MM.1S (cell line): Measurements from ENCODE around the gene UTF1.

Source experiments
- EZH2 ChIP-seq: fragments of 300-600 bp; sonication (generic); optimal IDR thresholded peaks from 2 replicates; pipeline ENCODE3; 2017; ENCODE audit warnings: low read depth, mild to moderate bottlenecking, antibody characterized with exemption, low read length, mixed read lengths
- TF ChIP-seq, protein P1 (sequence below): fragments of 300-600 bp; sonication (generic); IDR thresholded peaks from 2 replicates; pipeline ENCODE4 v1.5.1; 2016; ENCODE audit warnings: antibody characterized with exemption, low read length, mixed read lengths

DNA sequence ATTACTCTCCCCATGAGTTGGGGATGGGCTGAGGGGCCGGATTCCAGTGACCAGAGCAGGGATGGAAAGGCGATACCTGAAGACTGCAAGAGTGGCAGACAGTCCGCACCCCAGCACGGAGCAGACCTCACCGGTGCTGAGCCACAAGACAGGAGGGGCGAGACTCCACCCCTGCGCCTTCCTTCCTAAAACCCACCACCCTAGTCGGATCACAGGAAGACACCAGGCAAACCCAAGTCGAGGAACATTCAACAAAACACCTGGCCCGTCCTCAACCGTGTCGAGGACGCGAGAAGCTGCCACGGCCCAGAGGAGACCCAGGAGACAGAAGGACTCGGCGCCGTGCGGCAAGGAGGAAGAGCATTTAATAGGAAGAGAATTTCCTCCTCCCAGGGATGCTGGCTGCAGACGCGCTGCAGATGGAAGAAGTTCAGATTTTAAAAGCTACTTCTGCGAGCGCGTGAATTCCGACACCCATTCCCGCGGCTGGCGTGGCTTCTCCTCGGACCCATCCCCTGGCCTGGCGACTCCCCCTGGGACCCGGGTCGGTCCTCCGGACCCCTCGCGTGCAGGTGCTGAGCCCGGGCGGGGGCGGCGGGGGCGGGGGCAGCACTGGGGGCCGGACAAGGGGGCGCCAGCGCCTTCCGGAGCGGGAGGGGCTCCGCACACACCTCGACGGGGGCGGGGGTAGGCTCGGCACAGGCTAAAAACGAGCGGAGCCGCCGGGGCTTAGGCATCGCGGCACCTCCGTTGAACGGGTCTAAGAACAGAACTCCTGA, 563 bp upstream of the UTF1 start:
- TF ChIP-seq EZH2, result no peak
- TF ChIP-seq, protein P1, sequence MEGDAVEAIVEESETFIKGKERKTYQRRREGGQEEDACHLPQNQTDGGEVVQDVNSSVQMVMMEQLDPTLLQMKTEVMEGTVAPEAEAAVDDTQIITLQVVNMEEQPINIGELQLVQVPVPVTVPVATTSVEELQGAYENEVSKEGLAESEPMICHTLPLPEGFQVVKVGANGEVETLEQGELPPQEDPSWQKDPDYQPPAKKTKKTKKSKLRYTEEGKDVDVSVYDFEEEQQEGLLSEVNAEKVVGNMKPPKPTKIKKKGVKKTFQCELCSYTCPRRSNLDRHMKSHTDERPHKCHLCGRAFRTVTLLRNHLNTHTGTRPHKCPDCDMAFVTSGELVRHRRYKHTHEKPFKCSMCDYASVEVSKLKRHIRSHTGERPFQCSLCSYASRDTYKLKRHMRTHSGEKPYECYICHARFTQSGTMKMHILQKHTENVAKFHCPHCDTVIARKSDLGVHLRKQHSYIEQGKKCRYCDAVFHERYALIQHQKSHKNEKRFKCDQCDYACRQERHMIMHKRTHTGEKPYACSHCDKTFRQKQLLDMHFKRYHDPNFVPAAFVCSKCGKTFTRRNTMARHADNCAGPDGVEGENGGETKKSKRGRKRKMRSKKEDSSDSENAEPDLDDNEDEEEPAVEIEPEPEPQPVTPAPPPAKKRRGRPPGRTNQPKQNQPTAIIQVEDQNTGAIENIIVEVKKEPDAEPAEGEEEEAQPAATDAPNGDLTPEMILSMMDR, result no peak
